K562 (cell line): ENCODE measurements around the gene AP1B1. TPM values are rescaled to one million over a fixed set of nuclear protein-coding genes. Genes with fewer than 3 reads are reported as not detected.

ENCODE experiments used
- HDAC2 ChIP-seq: fragments of 450-650 bp; IDR thresholded peaks from 2 replicates; pipeline ENCODE4 v1.6.1; 2016; ENCODE audit warnings: mild to moderate bottlenecking
- KAT8 ChIP-seq: fragments of 450-650 bp; IDR thresholded peaks from 2 replicates; pipeline ENCODE4 v1.6.1; 2016; ENCODE audit warnings: low read depth, mild to moderate bottlenecking
- ZNF175 ChIP-seq: fragments of 200-800 bp; sonication (Bioruptor generic); IDR thresholded peaks from 2 replicates; pipeline ENCODE4 v1.6.1; 2016; ENCODE audit warnings: low read depth, mild to moderate bottlenecking, missing genetic modification characterization, missing compliant biosample characterization
- polyA plus RNA-seq, 8 experiments: library from polyadenylated mRNA; depleted of rRNA in 4 of 8; stranded (reverse) in 5 of 8; unstranded in 3 of 8; fragments of >200 nt; fragmentation: Nextera tagmentation in 2 of 8; fragmentation: Illumina TruSeq in 1 of 8; extraction: Ambion mirVana in 2 of 8; extraction: Trizol in 1 of 8; gene quantifications; 2 replicates each; pipeline versions ENCODE4 v1.2.1 to v1.2.3, GENCODE V29; 2011 to 2014; ENCODE audit warnings: inconsistent platforms in 1 of 8, missing spikeins in 1 of 8
- total RNA-seq, 7 experiments: library from RNA; depleted of rRNA in 6 of 7; stranded (reverse); fragments of >200 nt in 6 of 7; fragmentation: Illumina TruSeq in 2 of 7; extraction: Trizol in 2 of 7; gene quantifications; 2 replicates each; pipeline versions ENCODE4 v1.2.1 to v1.2.3, GENCODE V29; 2011 to 2021; ENCODE audit warnings: low replicate concordance in 1 of 7
- TF ChIP-seq, protein P1 (sequence below): sonication (generic); formaldehyde crosslinking; IDR thresholded peaks from 2 replicates; pipeline ENCODE4 v1.8.0; 2022; ENCODE audit warnings: missing genetic modification reagents, mild to moderate bottlenecking, moderate library complexity, borderline replicate concordance
- TF ChIP-seq, protein P2 (sequence below): fragments of 450-650 bp; IDR thresholded peaks from 2 replicates; pipeline ENCODE4 v1.6.1; 2016; ENCODE audit warnings: mild to moderate bottlenecking, moderate library complexity
- TF ChIP-seq, protein P3 (sequence below): fragments of 450-650 bp; formaldehyde crosslinking; IDR thresholded peaks from 2 replicates; pipeline ENCODE4 v1.4.0; 2022; ENCODE audit warnings: missing genetic modification characterization

AP1B1 gene
- total and polyA plus RNA-seq, 9 of the 15 experiments (the other 6 are each of a cell fraction or from before 2014, with no cell fraction given), result 1.2 to 60.9 (median 30.1) TPM

DNA sequence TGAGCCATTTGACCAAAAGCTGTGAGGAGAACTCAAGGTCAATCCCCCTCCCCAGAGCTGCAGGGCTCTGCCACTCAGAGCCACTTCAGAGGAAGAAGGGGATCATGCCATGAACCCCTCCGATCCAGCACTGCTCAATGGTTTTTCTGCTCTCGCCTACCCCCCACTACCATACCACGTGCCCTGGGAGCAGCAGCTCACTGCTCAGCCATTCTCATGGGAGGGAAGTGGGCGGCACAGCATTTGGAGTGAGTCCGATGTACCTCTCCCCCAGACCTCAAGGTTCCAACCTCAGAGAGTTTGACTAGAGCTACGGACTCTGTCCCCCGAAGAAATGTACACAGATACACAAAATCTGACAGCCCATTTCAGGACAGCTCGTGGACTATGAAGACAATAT is 34.5 kb downstream of the AP1B1 start (continued):
- TF ChIP-seq, protein P1, sequence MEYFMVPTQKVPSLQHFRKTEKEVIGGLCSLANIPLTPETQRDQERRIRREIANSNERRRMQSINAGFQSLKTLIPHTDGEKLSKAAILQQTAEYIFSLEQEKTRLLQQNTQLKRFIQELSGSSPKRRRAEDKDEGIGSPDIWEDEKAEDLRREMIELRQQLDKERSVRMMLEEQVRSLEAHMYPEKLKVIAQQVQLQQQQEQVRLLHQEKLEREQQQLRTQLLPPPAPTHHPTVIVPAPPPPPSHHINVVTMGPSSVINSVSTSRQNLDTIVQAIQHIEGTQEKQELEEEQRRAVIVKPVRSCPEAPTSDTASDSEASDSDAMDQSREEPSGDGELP (CRISPR knock-in tag), result no peak
- TF ChIP-seq, protein P2, sequence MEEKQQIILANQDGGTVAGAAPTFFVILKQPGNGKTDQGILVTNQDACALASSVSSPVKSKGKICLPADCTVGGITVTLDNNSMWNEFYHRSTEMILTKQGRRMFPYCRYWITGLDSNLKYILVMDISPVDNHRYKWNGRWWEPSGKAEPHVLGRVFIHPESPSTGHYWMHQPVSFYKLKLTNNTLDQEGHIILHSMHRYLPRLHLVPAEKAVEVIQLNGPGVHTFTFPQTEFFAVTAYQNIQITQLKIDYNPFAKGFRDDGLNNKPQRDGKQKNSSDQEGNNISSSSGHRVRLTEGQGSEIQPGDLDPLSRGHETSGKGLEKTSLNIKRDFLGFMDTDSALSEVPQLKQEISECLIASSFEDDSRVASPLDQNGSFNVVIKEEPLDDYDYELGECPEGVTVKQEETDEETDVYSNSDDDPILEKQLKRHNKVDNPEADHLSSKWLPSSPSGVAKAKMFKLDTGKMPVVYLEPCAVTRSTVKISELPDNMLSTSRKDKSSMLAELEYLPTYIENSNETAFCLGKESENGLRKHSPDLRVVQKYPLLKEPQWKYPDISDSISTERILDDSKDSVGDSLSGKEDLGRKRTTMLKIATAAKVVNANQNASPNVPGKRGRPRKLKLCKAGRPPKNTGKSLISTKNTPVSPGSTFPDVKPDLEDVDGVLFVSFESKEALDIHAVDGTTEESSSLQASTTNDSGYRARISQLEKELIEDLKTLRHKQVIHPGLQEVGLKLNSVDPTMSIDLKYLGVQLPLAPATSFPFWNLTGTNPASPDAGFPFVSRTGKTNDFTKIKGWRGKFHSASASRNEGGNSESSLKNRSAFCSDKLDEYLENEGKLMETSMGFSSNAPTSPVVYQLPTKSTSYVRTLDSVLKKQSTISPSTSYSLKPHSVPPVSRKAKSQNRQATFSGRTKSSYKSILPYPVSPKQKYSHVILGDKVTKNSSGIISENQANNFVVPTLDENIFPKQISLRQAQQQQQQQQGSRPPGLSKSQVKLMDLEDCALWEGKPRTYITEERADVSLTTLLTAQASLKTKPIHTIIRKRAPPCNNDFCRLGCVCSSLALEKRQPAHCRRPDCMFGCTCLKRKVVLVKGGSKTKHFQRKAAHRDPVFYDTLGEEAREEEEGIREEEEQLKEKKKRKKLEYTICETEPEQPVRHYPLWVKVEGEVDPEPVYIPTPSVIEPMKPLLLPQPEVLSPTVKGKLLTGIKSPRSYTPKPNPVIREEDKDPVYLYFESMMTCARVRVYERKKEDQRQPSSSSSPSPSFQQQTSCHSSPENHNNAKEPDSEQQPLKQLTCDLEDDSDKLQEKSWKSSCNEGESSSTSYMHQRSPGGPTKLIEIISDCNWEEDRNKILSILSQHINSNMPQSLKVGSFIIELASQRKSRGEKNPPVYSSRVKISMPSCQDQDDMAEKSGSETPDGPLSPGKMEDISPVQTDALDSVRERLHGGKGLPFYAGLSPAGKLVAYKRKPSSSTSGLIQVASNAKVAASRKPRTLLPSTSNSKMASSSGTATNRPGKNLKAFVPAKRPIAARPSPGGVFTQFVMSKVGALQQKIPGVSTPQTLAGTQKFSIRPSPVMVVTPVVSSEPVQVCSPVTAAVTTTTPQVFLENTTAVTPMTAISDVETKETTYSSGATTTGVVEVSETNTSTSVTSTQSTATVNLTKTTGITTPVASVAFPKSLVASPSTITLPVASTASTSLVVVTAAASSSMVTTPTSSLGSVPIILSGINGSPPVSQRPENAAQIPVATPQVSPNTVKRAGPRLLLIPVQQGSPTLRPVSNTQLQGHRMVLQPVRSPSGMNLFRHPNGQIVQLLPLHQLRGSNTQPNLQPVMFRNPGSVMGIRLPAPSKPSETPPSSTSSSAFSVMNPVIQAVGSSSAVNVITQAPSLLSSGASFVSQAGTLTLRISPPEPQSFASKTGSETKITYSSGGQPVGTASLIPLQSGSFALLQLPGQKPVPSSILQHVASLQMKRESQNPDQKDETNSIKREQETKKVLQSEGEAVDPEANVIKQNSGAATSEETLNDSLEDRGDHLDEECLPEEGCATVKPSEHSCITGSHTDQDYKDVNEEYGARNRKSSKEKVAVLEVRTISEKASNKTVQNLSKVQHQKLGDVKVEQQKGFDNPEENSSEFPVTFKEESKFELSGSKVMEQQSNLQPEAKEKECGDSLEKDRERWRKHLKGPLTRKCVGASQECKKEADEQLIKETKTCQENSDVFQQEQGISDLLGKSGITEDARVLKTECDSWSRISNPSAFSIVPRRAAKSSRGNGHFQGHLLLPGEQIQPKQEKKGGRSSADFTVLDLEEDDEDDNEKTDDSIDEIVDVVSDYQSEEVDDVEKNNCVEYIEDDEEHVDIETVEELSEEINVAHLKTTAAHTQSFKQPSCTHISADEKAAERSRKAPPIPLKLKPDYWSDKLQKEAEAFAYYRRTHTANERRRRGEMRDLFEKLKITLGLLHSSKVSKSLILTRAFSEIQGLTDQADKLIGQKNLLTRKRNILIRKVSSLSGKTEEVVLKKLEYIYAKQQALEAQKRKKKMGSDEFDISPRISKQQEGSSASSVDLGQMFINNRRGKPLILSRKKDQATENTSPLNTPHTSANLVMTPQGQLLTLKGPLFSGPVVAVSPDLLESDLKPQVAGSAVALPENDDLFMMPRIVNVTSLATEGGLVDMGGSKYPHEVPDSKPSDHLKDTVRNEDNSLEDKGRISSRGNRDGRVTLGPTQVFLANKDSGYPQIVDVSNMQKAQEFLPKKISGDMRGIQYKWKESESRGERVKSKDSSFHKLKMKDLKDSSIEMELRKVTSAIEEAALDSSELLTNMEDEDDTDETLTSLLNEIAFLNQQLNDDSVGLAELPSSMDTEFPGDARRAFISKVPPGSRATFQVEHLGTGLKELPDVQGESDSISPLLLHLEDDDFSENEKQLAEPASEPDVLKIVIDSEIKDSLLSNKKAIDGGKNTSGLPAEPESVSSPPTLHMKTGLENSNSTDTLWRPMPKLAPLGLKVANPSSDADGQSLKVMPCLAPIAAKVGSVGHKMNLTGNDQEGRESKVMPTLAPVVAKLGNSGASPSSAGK, result no peak
- TF ChIP-seq, protein P3, sequence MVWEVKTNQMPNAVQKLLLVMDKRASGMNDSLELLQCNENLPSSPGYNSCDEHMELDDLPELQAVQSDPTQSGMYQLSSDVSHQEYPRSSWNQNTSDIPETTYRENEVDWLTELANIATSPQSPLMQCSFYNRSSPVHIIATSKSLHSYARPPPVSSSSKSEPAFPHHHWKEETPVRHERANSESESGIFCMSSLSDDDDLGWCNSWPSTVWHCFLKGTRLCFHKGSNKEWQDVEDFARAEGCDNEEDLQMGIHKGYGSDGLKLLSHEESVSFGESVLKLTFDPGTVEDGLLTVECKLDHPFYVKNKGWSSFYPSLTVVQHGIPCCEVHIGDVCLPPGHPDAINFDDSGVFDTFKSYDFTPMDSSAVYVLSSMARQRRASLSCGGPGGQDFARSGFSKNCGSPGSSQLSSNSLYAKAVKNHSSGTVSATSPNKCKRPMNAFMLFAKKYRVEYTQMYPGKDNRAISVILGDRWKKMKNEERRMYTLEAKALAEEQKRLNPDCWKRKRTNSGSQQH (CRISPR knock-in tag), result no peak
- TF ChIP-seq ZNF175 (CRISPR knock-in tag), result no peak
- TF ChIP-seq HDAC2, result no peak
- no peak for TF ChIP-seq KAT8
- TF ChIP-seq, all 486 proteins: peak for 0
